Measurements from ENCODE around the gene CASP8.

GRCh38 chr2:201266629-201267028 lies 6.3 kb downstream of the CASP8 start:
- TF ChIP-seq POLR2AphosphoS5 (IDR thresholded peaks at IDR 0.05; ENCODE audit: low read depth, low read length) (no peak), TAF1 (IDR thresholded peaks at IDR 0.05; ENCODE audit: low read depth, low read length) (no peak)

Measured in GM12891 (cell line).